Measurements from ENCODE around the gene WFDC2. TPM values are rescaled to one million over a fixed set of nuclear protein-coding genes. Genes with fewer than 3 reads are reported as not detected.

The WFDC2 gene
- total RNA-seq, 4 donors from 2014 or later: 2.1 to 2.6 TPM; not detected in 2

- Histone ChIP-seq H3K27ac (replicated peaks in 1 of 4) (no peak overlapping the region), H3K9me3 (no peaks in the 10 kb centered on the region), H3K4me1 (peaks cover 0 to 7% (median 3%) of the 10 kb centered on the region in 4 donors), H3K4me3 (no peak overlapping the region), H3K27me3 (no peaks in the 10 kb centered on the region), H3K36me3 (peaks cover 27 to 47% (median 45%) of the 10 kb centered on the region in 4 donors)
- TF ChIP-seq, protein P1, sequence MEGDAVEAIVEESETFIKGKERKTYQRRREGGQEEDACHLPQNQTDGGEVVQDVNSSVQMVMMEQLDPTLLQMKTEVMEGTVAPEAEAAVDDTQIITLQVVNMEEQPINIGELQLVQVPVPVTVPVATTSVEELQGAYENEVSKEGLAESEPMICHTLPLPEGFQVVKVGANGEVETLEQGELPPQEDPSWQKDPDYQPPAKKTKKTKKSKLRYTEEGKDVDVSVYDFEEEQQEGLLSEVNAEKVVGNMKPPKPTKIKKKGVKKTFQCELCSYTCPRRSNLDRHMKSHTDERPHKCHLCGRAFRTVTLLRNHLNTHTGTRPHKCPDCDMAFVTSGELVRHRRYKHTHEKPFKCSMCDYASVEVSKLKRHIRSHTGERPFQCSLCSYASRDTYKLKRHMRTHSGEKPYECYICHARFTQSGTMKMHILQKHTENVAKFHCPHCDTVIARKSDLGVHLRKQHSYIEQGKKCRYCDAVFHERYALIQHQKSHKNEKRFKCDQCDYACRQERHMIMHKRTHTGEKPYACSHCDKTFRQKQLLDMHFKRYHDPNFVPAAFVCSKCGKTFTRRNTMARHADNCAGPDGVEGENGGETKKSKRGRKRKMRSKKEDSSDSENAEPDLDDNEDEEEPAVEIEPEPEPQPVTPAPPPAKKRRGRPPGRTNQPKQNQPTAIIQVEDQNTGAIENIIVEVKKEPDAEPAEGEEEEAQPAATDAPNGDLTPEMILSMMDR (IDR thresholded peaks at IDR 0.05): no peak
- TF ChIP-seq POLR2A (IDR thresholded peaks at IDR 0.05; ENCODE audit: low read depth): no peak
- TF ChIP-seq POLR2AphosphoS5 (IDR thresholded peaks at IDR 0.05): no peak
- TF ChIP-seq EP300 (IDR thresholded peaks at IDR 0.05): no peak
- no peak for DNase-seq (ENCODE audit: extremely low spot score)
- 77% methylated on average over 14 of the region's 14 CpGs for WGBS
- intact Hi-C loops (cut with DNase I): no loop called here
These were observed 42.1 kb upstream of the WFDC2 start for GRCh38 chr20:45427236-45428149.

DNA sequence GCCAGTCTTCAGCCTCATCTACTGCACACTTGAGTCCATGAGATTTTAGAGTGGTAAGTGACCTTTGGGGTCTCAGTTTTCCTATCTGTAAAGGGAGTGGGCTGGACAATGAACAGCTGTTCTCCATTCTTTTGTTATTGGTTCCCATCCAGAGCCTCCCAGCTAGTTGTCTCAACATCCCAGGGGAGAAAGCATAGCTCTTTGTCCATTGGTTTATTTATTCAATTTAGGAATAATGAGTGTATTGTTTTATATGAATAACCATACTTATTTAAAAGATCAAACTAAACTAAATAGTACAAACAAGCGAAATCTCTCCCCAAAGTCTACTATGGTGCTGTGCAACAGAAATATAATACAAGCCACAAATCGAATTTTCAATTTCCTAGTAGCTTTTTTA is 39.9 kb upstream of the WFDC2 start:
- Histone ChIP-seq H3K9me3 (no peaks in the 10 kb centered on the region), H3K4me3 (no peak overlapping the region), H3K27ac (replicated peaks in 1 of 4) (no peak overlapping the region), H3K4me1 (peaks cover 0 to 12% (median 8%) of the 10 kb centered on the region in 4 donors), H3K27me3 (no peaks in the 10 kb centered on the region), H3K36me3 (peaks cover 8 to 26% (median 24%) of the 10 kb centered on the region in 4 donors)
- no peak for DNase-seq (ENCODE audit: extremely low spot score)
- TF ChIP-seq, protein P1 (IDR thresholded peaks at IDR 0.05): no peak
- no peak for TF ChIP-seq EP300 (IDR thresholded peaks at IDR 0.05)
- no peak for TF ChIP-seq POLR2A (IDR thresholded peaks at IDR 0.05; ENCODE audit: low read depth)
- no peak for TF ChIP-seq POLR2AphosphoS5 (IDR thresholded peaks at IDR 0.05)
- intact Hi-C loops (cut with DNase I): loop anchor here (10.0 kb wide), 1 partner anchor 345 kb away; no protein-coding TSS in a partner anchor
- 70% methylated on average over 2 of the region's 2 CpGs for WGBS

DNA sequence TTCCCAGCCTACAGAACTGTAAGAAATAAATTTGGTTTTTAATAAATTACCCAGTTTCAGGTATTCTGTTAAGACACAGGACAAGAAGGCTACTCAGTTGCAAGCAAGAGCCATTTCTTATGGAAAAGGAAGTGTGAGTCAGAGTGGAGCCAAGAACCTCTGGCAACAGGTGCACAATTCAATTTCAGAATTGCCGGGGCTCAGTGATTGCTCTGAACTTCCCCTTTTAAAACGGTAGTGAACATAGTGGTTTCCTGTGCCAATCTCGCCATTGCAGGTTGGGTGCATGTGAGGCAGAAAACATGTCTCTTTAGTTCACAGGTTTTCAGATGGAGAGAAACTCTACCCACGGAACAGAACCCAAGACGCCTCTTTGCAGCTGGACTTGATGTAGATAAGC is 37.3 kb upstream of the WFDC2 start:
- no peak for DNase-seq (ENCODE audit: extremely low spot score)
- TF ChIP-seq POLR2A (IDR thresholded peaks at IDR 0.05; ENCODE audit: low read depth) (no peak), EP300 (IDR thresholded peaks at IDR 0.05) (no peak), POLR2AphosphoS5 (IDR thresholded peaks at IDR 0.05) (no peak)
- TF ChIP-seq, protein P1 (IDR thresholded peaks at IDR 0.05): no peak
- H3K9me3 ChIP-seq: no peaks in the 10 kb centered on the region
- intact Hi-C loops (cut with DNase I): loop anchor here (10.0 kb wide), 1 partner anchor 343 kb away; no protein-coding TSS in a partner anchor
- 62% methylated on average over 5 of the region's 5 CpGs for WGBS
- no peak overlapping the region for H3K4me3 ChIP-seq
- no peak overlapping the region for H3K27ac ChIP-seq (replicated peaks in 1 of 4)
- peaks cover 0 to 3% (median 0%) of the 10 kb centered on the region in 4 donors for H3K36me3 ChIP-seq
- H3K4me1 ChIP-seq: peaks cover 5 to 14% (median 12%) of the 10 kb centered on the region in 4 donors
- H3K27me3 ChIP-seq: no peaks in the 10 kb centered on the region

DNA sequence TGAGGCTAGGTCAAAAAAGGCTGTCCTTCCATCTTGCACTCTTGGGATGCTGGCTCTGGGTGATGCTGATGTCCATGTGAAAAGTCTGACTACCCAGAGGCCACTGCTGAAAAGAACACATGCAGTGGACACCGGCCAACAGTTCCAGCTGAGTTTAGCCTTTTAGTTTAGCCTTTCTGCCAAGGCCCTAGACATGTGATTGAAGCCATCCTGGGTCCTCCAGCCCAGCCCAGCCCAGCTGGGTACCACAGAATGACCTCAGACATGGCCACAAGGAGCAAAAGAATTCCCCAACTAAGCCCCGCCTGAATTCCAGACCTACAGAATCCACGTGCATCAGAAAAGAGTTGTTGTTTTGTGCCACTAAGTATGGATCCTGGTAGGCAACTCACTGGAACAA is 36.2 kb upstream of the WFDC2 start:
- intact Hi-C loops (cut with DNase I): loop anchor here (10.0 kb wide), 1 partner anchor 341 kb away; no protein-coding TSS in a partner anchor
- Histone ChIP-seq H3K36me3 (no peaks in the 10 kb centered on the region), H3K9me3 (no peaks in the 10 kb centered on the region), H3K27me3 (no peaks in the 10 kb centered on the region), H3K4me3 (no peak overlapping the region), H3K4me1 (peaks cover 5 to 14% (median 12%) of the 10 kb centered on the region in 4 donors), H3K27ac (replicated peaks in 1 of 4) (peak overlapping the region in 3 of 4 donors; percentile 2 to 43 (median 36))
- DNase-seq (ENCODE audit: extremely low spot score): no peak
- WGBS: 48% methylated on average over 3 of the region's 3 CpGs
- TF ChIP-seq POLR2A (IDR thresholded peaks at IDR 0.05; ENCODE audit: low read depth) (no peak), POLR2AphosphoS5 (IDR thresholded peaks at IDR 0.05) (peak; percentile 14 to 69), EP300 (IDR thresholded peaks at IDR 0.05) (no peak)
- TF ChIP-seq, protein P1 (IDR thresholded peaks at IDR 0.05): no peak
